Right lobe of liver (tissue), 6 donors: ENCODE data around the gene CHMP4B. TPM values are rescaled to one million over a fixed set of nuclear protein-coding genes. Genes with fewer than 3 reads are reported as not detected.

ENCODE experiments used
- ATAC-seq, 4 donors: fragments of 200-7000 bp; cut with Tn5 transposase; one replicate each; pipeline ENCODE4 v1.9.1; 2020; ENCODE audit warnings: mild to moderate bottlenecking in 4 of 4, moderate library complexity in 4 of 4
- DNase-seq, 3 donors: peaks; one replicate each; pipeline ENCODE4 v3.0.0-alpha.2; 2020
- H3K27ac ChIP-seq, 3 donors: fragments of 200-600 bp; one replicate each; pipeline ENCODE4 v1.8.0; 2022
- H3K27me3 ChIP-seq, 2 donors: fragments of 200-600 bp; one replicate each; pipeline ENCODE4 v1.8.0; 2022
- H3K36me3 ChIP-seq, 4 donors: fragments of 200-600 bp; sonication (generic) in 1 of 4; one replicate each; pipeline versions ENCODE4 v1.5.1 to v1.8.0; 2017 to 2022; ENCODE audit warnings: control low read depth in 1 of 4
- H3K4me1 ChIP-seq, 4 donors: fragments of 200-600 bp; sonication (generic) in 1 of 4; one replicate each; pipeline versions ENCODE4 v1.5.1 to v1.8.0; 2017 to 2022; ENCODE audit warnings: control low read depth in 1 of 4
- H3K4me3 ChIP-seq, 3 donors: fragments of 200-600 bp; one replicate each; pipeline ENCODE4 v1.8.0; 2022
- H3K9me3 ChIP-seq, 4 donors: fragments of 200-600 bp; sonication (generic) in 1 of 4; one replicate each; pipeline versions ENCODE4 v1.5.1 to v1.8.0; 2017 to 2022; ENCODE audit warnings: control low read depth in 1 of 4
- POLR2A ChIP-seq: fragments of 450-650 bp; IDR thresholded peaks from one replicate; pipeline ENCODE4 v1.6.1; 2017; ENCODE audit warnings: antibody characterized with exemption, mild to moderate bottlenecking
- WGBS: methylation state at CpG from one replicate; pipeline ENCODE4 v1.1.6; 2018; ENCODE audit warnings: low coverage, low lambda C conversion rate; ENCODE audit not compliant: insufficient coverage; ENCODE audit errors: missing lambda C conversion rate; 5-methylcytosine and 5-hydroxymethylcytosine counted together
- intact Hi-C, 2 donors: fragments of 100-400 bp; cut with DNase I; formaldehyde crosslinking; loops; one replicate each; pipeline versions ENCODE4 v1.11.2 to v1.14.1; 2022
- total RNA-seq, 6 experiments: library from RNA; depleted of rRNA in 2 of 6; stranded (reverse); fragments of >200 nt in 2 of 6; fragmentation: NEBNext Ultra II Directional in 3 of 6; extraction: Animal tissue kit (Norgen Biotek cat#: 25700) in 3 of 6; gene quantifications; one replicate each; pipeline versions ENCODE4 v1.1.0 to v1.2.4, GENCODE V29; 2016 to 2023
- TF ChIP-seq, protein P1 (sequence below), 4 donors: fragments of 200-600 bp in 3 of 4; fragments of 450-650 bp in 1 of 4; IDR thresholded peaks; one replicate each; pipeline versions ENCODE4 v1.5.1 to v1.8.0; 2016 to 2022; ENCODE audit warnings: antibody characterized with exemption in 4 of 4, mild to moderate bottlenecking in 2 of 4
- donor health status: DM: no; HTN: yes; CAD: no.
- donor health status: DM: no; HTN: no; CAD: no.
- donor health status: DM: no; HTN: no; CAD: no.
- donor health status: DM: no; HTN: yes; CAD: no.
- donor health status: DM: no; HTN: yes; CAD: no.

Gene CHMP4B
- total RNA-seq, 6 experiments from 2014 or later = 21.0 to 40.8 (median 28.3) TPM

DNA sequence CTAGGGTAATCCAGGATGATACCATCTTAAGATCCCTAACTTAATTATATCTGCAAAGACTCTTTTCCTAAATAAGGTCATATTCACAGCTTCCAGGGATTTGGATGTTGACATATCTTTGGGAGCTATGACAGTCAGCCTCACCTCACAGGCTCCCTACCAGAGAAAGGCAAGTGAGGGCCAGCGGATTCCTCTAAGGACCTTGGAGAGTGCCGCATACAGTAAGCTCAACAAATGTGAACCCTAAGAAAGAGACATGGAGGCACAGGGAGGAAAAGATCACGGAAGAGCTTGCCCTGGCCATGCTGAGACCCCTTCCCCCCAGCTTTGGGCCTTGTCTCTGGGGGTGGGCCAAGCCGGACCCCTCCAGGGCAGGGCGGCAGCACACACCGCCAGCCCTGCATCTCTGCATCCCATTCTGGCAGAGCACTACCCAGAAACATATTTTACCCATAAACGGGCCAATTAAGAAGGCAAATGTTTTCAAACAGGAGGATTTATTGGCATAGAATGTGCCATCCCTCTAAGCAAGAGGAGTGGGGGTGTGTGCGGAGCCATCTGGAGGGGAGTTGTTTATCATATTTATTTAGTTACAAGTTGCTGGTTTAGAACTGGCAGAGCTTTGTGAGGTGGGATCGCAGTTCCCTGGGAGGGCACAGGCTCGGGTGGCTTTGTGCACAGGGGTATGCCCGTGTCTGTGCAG, 55.4 kb downstream of the CHMP4B start:
- intact Hi-C loops = no loop called here
- H3K4me3 ChIP-seq = no peak overlapping the region
- DNase-seq (no peak), ATAC-seq (no peak)
- H3K9me3 ChIP-seq = no peaks in the 10 kb centered on the region
- H3K27ac ChIP-seq = no peak overlapping the region
- H3K36me3 ChIP-seq = no peaks in the 10 kb centered on the region
- TF ChIP-seq POLR2A = no peak
- TF ChIP-seq, protein P1, sequence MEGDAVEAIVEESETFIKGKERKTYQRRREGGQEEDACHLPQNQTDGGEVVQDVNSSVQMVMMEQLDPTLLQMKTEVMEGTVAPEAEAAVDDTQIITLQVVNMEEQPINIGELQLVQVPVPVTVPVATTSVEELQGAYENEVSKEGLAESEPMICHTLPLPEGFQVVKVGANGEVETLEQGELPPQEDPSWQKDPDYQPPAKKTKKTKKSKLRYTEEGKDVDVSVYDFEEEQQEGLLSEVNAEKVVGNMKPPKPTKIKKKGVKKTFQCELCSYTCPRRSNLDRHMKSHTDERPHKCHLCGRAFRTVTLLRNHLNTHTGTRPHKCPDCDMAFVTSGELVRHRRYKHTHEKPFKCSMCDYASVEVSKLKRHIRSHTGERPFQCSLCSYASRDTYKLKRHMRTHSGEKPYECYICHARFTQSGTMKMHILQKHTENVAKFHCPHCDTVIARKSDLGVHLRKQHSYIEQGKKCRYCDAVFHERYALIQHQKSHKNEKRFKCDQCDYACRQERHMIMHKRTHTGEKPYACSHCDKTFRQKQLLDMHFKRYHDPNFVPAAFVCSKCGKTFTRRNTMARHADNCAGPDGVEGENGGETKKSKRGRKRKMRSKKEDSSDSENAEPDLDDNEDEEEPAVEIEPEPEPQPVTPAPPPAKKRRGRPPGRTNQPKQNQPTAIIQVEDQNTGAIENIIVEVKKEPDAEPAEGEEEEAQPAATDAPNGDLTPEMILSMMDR (IDR thresholded peaks at IDR 0.05) = no peak
- no peaks in the 10 kb centered on the region for H3K4me1 ChIP-seq
- 95% methylated on average over 4 of the region's 11 CpGs for WGBS
- H3K27me3 ChIP-seq = no peaks in the 10 kb centered on the region

DNA sequence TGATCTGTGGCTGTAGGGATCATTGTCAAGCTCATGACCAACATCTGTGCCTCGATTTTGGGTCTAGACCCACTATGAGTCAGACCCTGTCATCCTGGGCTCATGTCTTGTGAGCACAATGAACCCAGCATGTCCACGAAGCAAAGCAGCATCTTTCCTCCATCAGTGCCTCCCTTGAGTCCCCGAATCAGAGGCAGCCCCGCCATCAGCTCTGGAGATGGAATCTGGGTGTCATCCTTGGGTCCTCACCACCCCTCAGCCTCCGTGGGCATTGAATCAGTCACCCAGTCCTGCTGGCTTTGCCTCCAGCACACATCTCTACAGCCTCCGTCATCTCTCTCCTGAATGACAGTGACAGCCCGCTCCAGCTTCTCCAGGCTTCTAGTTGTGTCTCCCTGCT, 56.9 kb downstream of the CHMP4B start:
- H3K9me3 ChIP-seq = no peaks in the 10 kb centered on the region
- H3K36me3 ChIP-seq = no peaks in the 10 kb centered on the region
- H3K27ac ChIP-seq = no peak overlapping the region
- no peaks in the 10 kb centered on the region for H3K27me3 ChIP-seq
- WGBS = 67% methylated on average over 1 of the region's 7 CpGs
- no peak for TF ChIP-seq POLR2A
- TF ChIP-seq, protein P1 (IDR thresholded peaks at IDR 0.05) = no peak
- intact Hi-C loops = no loop called here
- H3K4me1 ChIP-seq = no peaks in the 10 kb centered on the region
- H3K4me3 ChIP-seq = no peak overlapping the region
- ATAC-seq (no peak), DNase-seq (no peak)

GRCh38 chr20:33868595-33868994, 57.4 kb downstream of the CHMP4B start:
- no peak overlapping the region for H3K4me3 ChIP-seq
- H3K36me3 ChIP-seq = no peaks in the 10 kb centered on the region
- H3K9me3 ChIP-seq = no peaks in the 10 kb centered on the region
- ATAC-seq (no peak), DNase-seq (no peak)
- no peaks in the 10 kb centered on the region for H3K27me3 ChIP-seq
- H3K27ac ChIP-seq = no peak overlapping the region
- no peaks in the 10 kb centered on the region for H3K4me1 ChIP-seq
- TF ChIP-seq, protein P1 (IDR thresholded peaks at IDR 0.05) = no peak
- TF ChIP-seq POLR2A = no peak
- intact Hi-C loops = no loop called here
- WGBS = 77% methylated on average over 4 of the region's 6 CpGs

- no peak overlapping the region for H3K27ac ChIP-seq
- H3K27me3 ChIP-seq = no peaks in the 10 kb centered on the region
- ATAC-seq (no peak), DNase-seq (no peak)
- H3K9me3 ChIP-seq = no peaks in the 10 kb centered on the region
- no peaks in the 10 kb centered on the region for H3K4me1 ChIP-seq
- intact Hi-C loops = no loop called here
- no peak for TF ChIP-seq POLR2A
- TF ChIP-seq, protein P1 (IDR thresholded peaks at IDR 0.05) = no peak
- no peak overlapping the region for H3K4me3 ChIP-seq
- WGBS = 70% methylated on average over 5 of the region's 5 CpGs
- no peaks in the 10 kb centered on the region for H3K36me3 ChIP-seq
These were observed 58.1 kb downstream of the CHMP4B start for GRCh38 chr20:33869283-33869682.
